Raji (cell line): ENCODE measurements around the gene ARHGAP26.

ENCODE experiments used
- POLR2A ChIP-seq: IDR thresholded peaks from 2 replicates; pipeline ENCODE4 v1.6.1; 2011; ENCODE audit warnings: low read depth, low read length, control low read depth; ENCODE audit not compliant: insufficient read depth

ARHGAP26 gene

DNA sequence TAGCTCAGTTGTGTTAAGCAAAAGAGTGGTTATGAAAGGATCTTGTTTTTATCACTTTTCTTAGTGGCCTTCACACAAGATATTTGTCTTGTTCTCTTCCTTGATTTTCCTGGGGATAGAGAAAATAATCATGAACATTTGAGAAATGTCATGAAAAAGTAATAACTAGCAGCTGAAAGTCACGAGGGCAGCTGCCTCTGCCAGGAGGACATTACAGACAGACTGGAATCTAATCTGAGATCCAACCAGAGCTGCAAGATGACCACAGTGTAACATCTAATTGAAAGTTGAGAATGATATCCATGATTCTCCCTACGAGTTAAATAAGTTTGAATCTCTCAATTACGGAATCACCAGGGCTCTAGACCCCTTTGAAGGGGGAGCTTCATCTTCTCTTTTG, 274.9 kb downstream of the ARHGAP26 start:
- TF ChIP-seq POLR2A: no peak

GRCh38 chr5:143046314-143046713, 276.1 kb downstream of the ARHGAP26 start:
- no peak for TF ChIP-seq POLR2A

GRCh38 chr5:143047091-143047490, 276.9 kb downstream of the ARHGAP26 start:
- no peak for TF ChIP-seq POLR2A

DNA sequence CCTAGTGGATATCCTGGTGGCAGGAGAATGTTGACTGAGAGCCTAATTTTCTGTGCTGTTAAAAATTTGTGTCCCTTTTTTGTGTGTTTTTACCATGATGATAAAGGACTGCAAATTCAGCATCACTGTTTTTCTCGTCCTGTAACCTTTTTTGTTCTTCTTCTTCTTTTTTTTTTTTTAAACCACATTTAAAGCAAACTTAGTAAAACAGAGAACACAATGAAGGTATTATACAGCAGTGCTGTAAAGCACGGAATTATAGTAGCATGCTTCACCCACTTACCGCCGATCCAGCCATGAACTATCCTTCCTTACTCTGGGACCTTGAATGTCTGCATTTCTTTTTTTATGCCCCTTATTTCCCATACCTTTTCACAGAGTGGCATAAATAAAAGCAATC, 280.0 kb downstream of the ARHGAP26 start:
- TF ChIP-seq POLR2A: no peak

- TF ChIP-seq POLR2A: no peak
These were observed 281.3 kb downstream of the ARHGAP26 start for GRCh38 chr5:143051244-143052058.

DNA sequence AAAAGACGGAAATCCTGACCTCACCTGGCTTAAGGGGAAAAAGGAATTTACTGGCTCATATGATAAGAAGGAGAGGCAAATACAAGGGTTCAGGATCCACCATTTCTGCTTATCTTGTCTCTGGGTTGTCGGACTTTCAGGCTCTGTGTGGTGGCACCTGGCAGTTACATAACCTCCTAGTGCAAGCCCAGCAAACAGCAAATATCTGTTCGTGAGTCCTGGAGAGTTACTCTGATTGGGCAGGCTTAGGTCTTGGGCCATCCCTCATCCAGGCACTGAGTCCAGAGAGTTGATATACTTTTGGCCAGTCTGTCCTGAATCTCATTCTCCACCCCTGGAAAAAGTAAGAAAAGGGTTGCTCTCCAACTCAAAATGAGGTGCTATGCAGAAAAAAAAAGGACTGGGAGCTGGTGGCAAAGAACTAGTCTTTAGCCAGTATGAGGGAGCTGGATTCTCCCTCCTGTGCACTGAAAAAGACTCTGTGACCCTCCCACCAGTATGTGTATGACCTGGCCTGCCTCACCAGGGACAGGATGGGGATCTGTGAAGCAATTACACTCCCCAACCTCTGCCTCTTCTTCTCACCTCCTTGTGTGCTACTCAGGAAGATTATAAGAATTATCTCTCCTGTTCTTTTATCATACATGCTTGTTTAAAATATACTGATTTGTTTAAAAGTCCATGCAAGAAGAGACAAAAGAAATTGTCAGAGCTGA, 282.9 kb downstream of the ARHGAP26 start:
- no peak for TF ChIP-seq POLR2A

DNA sequence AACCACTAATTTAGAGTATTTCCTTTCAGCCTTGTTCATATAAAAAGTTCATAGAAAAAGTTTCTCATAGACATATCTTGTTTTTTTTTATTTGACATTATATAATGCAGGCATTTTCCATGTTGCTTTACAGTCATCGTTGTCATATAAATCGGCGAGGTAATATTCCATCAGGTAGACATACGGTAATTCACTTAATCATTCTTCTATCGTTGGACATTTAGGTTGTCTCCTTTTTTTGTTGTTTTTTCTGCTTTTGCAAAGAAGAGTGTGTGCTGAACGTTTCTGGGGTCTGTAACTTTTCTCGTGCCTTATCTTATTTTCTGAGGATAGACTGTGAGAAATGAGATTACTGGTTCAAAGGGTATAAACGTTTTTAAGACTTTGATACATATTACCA, 283.6 kb downstream of the ARHGAP26 start:
- TF ChIP-seq POLR2A: no peak

- TF ChIP-seq POLR2A: no peak
These were observed 284.3 kb downstream of the ARHGAP26 start for GRCh38 chr5:143054480-143054941.

- no peak for TF ChIP-seq POLR2A
These were observed 285.6 kb downstream of the ARHGAP26 start for GRCh38 chr5:143055596-143056338.

DNA sequence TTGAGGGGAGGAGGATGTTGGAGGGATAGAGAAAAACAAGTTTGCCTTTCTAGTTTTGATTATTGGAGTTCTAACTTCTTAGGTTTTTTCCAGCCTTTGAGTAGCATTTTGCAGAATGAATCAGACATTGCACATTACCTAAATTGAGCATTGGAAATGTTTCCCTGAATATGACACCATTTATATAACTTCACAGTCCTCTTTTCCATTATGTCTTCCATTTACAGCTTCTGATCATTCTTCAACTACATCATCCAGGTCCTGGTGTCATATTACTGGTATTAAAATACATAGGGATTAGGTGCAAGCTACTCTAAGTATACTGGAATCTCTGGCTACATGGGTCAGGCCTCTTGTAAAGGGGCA, 286.1 kb downstream of the ARHGAP26 start:
- TF ChIP-seq POLR2A: no peak

DNA sequence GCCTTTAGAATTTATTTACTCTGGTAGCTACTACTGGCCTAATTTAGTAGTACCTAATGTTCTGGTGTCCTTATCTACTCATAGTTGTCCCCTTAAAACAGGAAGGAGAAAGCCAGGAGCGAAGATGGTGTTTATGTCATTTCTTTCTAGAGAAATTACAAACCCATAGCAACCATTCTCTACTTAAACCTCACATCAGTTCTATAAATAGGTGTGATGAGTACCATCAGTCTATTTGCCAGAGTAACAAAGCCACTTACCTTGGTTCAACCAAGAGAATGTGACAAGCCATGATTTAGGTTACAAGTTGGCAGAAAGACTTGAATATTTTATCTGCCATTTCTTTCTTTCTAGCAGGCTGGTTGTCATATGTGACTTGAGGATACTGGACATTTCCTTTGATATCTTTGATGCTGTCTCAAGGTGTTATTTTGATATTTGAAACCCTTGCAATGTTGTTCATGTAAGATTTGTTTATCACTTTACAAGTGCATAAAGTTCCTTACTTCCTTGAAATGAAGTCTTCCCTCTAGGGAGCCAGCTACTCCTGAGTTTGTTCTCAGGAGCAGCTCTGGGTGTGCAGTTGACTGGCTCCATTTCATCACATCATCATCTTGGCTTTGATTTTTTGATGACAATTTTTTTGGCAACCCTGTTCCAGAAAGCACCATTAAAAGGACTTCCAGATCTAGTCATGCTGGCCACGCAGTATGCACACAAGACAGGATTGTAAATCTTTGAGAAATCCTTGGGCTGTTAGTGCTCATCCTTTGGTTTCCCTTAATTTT, 286.8 kb downstream of the ARHGAP26 start:
- no peak for TF ChIP-seq POLR2A

GRCh38 chr5:143057580-143057999, 287.4 kb downstream of the ARHGAP26 start:
- no peak for TF ChIP-seq POLR2A

DNA sequence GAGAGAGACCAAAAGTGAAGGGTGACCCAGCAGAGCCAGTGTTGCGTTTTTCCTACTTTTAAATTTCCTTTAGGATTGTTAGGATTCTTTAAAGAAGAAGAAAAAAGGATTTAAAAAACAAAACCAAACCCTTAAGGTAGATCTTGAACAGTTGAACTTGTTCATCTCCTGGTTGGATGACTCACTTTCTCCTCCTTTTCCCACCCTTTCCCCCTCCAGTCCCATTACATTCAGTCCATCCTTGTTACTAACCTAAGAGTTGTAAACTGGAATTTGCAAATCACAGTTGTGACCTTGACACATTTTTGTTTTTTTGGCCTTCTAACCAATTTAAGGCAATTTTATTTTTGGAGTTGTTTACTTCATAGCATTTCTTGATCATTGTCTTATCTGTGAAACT, 289.2 kb downstream of the ARHGAP26 start:
- TF ChIP-seq POLR2A: no peak

GRCh38 chr5:143059976-143060765, 290.0 kb downstream of the ARHGAP26 start:
- no peak for TF ChIP-seq POLR2A

- TF ChIP-seq POLR2A: no peak
These were observed 291.2 kb downstream of the ARHGAP26 start for GRCh38 chr5:143061161-143061945.
